Measurements from ENCODE around the gene CCNB2. TPM values are rescaled to one million over a fixed set of nuclear protein-coding genes. Genes with fewer than 3 reads are reported as not detected.

Gene CCNB2
- total RNA-seq, 1 experiment from 2014 or later = 129 TPM

- Histone ChIP-seq H3K9me3 (ENCODE audit: low read depth, low read length, poor library complexity, severe bottlenecking) (no peaks in the 10 kb centered on the region), H3K4me1 (ENCODE audit: insufficient read depth, low read length, poor library complexity, severe bottlenecking) (no peaks in the 10 kb centered on the region), H3K4me3 (ENCODE audit: low read depth, low read length, poor library complexity, severe bottlenecking) (no peak overlapping the region), H3K36me3 (ENCODE audit: insufficient read depth, low read length, poor library complexity, severe bottlenecking) (peaks cover 23% of the 10 kb centered on the region), H3K27ac (ENCODE audit: low read depth, low read length, poor library complexity, severe bottlenecking) (no peak overlapping the region), H3K27me3 (replicated peaks; ENCODE audit: insufficient read depth, low read depth, low read length, poor library complexity) (no peaks in the 10 kb centered on the region)
- POLR2A ChIA-PET (ENCODE audit: low non-redundant PET) = no interaction called here
- CTCF ChIA-PET = no interaction called here
- intact Hi-C loops (cut with micrococcal nuclease; ENCODE audit: unreplicated experiment) = no loop called here
- BruUV-seq (replicated peaks) = no TSS peak
- TF ChIP-seq CTCF (conservative IDR thresholded peaks at IDR 0.05; ENCODE audit: low read depth, low read length) = no peak
- TF ChIP-seq EZH2 (IDR thresholded peaks at IDR 0.05; ENCODE audit: borderline replicate concordance, low read depth, low read length, poor library complexity, severe bottlenecking) = no peak
- no peak for DNase-seq (ENCODE audit: low spot score)
These were observed 5.7 kb upstream of the CCNB2 start for GRCh38 chr15:59099162-59099685.

- intact Hi-C loops (cut with micrococcal nuclease; ENCODE audit: unreplicated experiment) = loop anchor here (10.0 kb wide), 1 partner anchor 120 kb away; the partner anchor contains the start of gene RNF111
- H3K4me3 ChIP-seq (ENCODE audit: low read depth, low read length, poor library complexity, severe bottlenecking) = peak overlapping the region; percentile 83
- H3K9me3 ChIP-seq (ENCODE audit: low read depth, low read length, poor library complexity, severe bottlenecking) = no peaks in the 10 kb centered on the region
- ChIA-PET CTCF (no interaction called here), POLR2A (ENCODE audit: low non-redundant PET) (no interaction called here)
- no peak for TF ChIP-seq CTCF (conservative IDR thresholded peaks at IDR 0.05; ENCODE audit: low read depth, low read length)
- no peak for TF ChIP-seq EZH2 (IDR thresholded peaks at IDR 0.05; ENCODE audit: borderline replicate concordance, low read depth, low read length, poor library complexity, severe bottlenecking)
- DNase-seq (ENCODE audit: low spot score) = no peak
- no TSS peak for BruUV-seq (replicated peaks)
- no peaks in the 10 kb centered on the region for H3K27me3 ChIP-seq (replicated peaks; ENCODE audit: insufficient read depth, low read depth, low read length, poor library complexity)
- H3K36me3 ChIP-seq (ENCODE audit: insufficient read depth, low read length, poor library complexity, severe bottlenecking) = peaks cover 28% of the 10 kb centered on the region
- H3K4me1 ChIP-seq (ENCODE audit: insufficient read depth, low read length, poor library complexity, severe bottlenecking) = peaks cover 7% of the 10 kb centered on the region
- H3K27ac ChIP-seq (ENCODE audit: low read depth, low read length, poor library complexity, severe bottlenecking) = peak overlapping the region; percentile 96
These were observed 389 bp upstream of the CCNB2 start for GRCh38 chr15:59104602-59104911.

- Histone ChIP-seq H3K4me1 (ENCODE audit: insufficient read depth, low read length, poor library complexity, severe bottlenecking) (peaks cover 7% of the 10 kb centered on the region), H3K27ac (ENCODE audit: low read depth, low read length, poor library complexity, severe bottlenecking) (peak overlapping the region; percentile 96), H3K4me3 (ENCODE audit: low read depth, low read length, poor library complexity, severe bottlenecking) (peak overlapping the region; percentile 83), H3K9me3 (ENCODE audit: low read depth, low read length, poor library complexity, severe bottlenecking) (no peaks in the 10 kb centered on the region), H3K36me3 (ENCODE audit: insufficient read depth, low read length, poor library complexity, severe bottlenecking) (peaks cover 40% of the 10 kb centered on the region), H3K27me3 (replicated peaks; ENCODE audit: insufficient read depth, low read depth, low read length, poor library complexity) (no peaks in the 10 kb centered on the region)
- DNase-seq (ENCODE audit: low spot score) = peak; percentile 2
- TSS peak; percentile 58 for BruUV-seq (replicated peaks)
- CTCF ChIA-PET = no interaction called here
- POLR2A ChIA-PET (ENCODE audit: low non-redundant PET) = no interaction called here
- TF ChIP-seq CTCF (conservative IDR thresholded peaks at IDR 0.05; ENCODE audit: low read depth, low read length) = no peak
- TF ChIP-seq EZH2 (IDR thresholded peaks at IDR 0.05; ENCODE audit: borderline replicate concordance, low read depth, low read length, poor library complexity, severe bottlenecking) = no peak
- intact Hi-C loops (cut with micrococcal nuclease; ENCODE audit: unreplicated experiment) = loop anchor here (10.0 kb wide), 1 partner anchor 121 kb away; the partner anchor contains the start of gene RNF111
These were observed 908 bp downstream of the CCNB2 start for GRCh38 chr15:59105854-59106253.
